ENCODE results near the gene ATP5PF. TPM values are rescaled to one million over a fixed set of nuclear protein-coding genes. Genes with fewer than 3 reads are reported as not detected.

ATP5PF gene
- total and polyA plus RNA-seq, 8 donors, result 4.3 to 471 (median 131) TPM

GRCh38 chr21:25760061-25760460 is 25.4 kb upstream of the ATP5PF start:
- Histone ChIP-seq H3K27ac (no peak overlapping the region), H3K9me3 (no peaks in the 10 kb centered on the region), H3K4me1 (peaks cover 0 to 6% (median 2%) of the 10 kb centered on the region in 4 donors), H3K36me3 (peaks cover 17 to 79% (median 71%) of the 10 kb centered on the region in 4 donors), H3K27me3 (no peaks in the 10 kb centered on the region), H3K4me3 (no peak overlapping the region)
- DNase-seq, result no peak
- TF ChIP-seq POLR2AphosphoS5 (IDR thresholded peaks at IDR 0.05), result no peak
- no peak for TF ChIP-seq POLR2A (IDR thresholded peaks at IDR 0.05)
- TF ChIP-seq EP300 (IDR thresholded peaks at IDR 0.05), result no peak
- no peak for TF ChIP-seq CTCF (IDR thresholded peaks at IDR 0.05)
- intact Hi-C loops (cut with DNase I; ENCODE audit: low total_unique reads), result no loop called here
- WGBS, 5 donors, result 93 to 97% (median 95%) methylated on average over 3 of the region's 3 CpGs

DNA sequence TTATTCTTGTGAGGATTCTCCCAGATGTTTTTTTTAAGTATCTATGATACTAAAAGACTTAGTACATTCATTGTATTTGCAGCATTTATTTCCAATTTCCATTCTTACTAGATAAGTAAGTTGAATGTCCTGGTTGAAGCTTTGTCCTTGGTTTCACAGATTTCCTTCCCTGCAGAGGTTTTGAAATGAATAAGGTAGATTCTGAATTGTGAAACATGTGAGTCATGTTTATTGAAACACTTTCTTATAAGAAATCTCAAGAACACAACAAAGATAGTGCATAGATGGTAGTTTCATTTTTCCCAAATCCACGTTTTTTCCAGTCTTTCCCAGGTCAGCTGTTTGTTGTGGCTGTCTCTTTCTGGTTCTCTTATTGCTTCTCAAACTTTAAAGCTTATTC is 24.9 kb upstream of the ATP5PF start:
- H3K4me3 ChIP-seq, result no peak overlapping the region
- no peak for TF ChIP-seq CTCF (IDR thresholded peaks at IDR 0.05)
- no peak for TF ChIP-seq EP300 (IDR thresholded peaks at IDR 0.05)
- TF ChIP-seq POLR2AphosphoS5 (IDR thresholded peaks at IDR 0.05), result no peak
- TF ChIP-seq POLR2A (IDR thresholded peaks at IDR 0.05), result no peak
- WGBS, 5 donors, result 54 to 84% (median 74%) methylated on average over 1 of the region's 1 CpG
- H3K9me3 ChIP-seq, result no peaks in the 10 kb centered on the region
- intact Hi-C loops (cut with DNase I; ENCODE audit: low total_unique reads), result no loop called here
- no peak overlapping the region for H3K27ac ChIP-seq
- no peak for DNase-seq
- H3K27me3 ChIP-seq, result no peaks in the 10 kb centered on the region
- peaks cover 20 to 79% (median 70%) of the 10 kb centered on the region in 4 donors for H3K36me3 ChIP-seq
- peaks cover 0 to 6% (median 2%) of the 10 kb centered on the region in 4 donors for H3K4me1 ChIP-seq

DNA sequence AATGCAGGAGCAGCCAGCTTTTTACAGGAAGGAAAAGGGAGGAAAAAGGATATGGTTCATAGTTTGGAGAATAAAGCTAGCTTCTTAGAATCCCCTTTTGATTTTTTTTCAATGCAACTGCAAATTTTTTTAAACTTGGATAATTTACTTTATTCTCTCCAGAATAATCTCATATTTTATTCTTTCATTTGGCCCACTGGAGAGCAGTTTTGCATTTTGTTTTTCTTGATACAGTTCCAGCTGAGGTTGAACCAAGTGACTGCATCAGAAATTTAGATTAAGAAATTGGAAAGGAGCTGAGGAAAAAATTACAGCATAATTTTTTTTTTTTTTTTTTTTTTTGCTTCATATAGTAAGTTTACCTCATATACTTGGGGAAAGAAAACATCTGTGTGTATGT is 22.8 kb upstream of the ATP5PF start:
- Histone ChIP-seq H3K4me3 (no peak overlapping the region), H3K9me3 (no peaks in the 10 kb centered on the region), H3K36me3 (peaks cover 14 to 78% (median 70%) of the 10 kb centered on the region in 4 donors), H3K4me1 (peaks cover 0 to 6% (median 2%) of the 10 kb centered on the region in 4 donors), H3K27ac (no peak overlapping the region), H3K27me3 (no peaks in the 10 kb centered on the region)
- TF ChIP-seq POLR2AphosphoS5 (IDR thresholded peaks at IDR 0.05) (no peak), CTCF (IDR thresholded peaks at IDR 0.05) (no peak), POLR2A (IDR thresholded peaks at IDR 0.05) (no peak), EP300 (IDR thresholded peaks at IDR 0.05) (no peak)
- DNase-seq, result peak in 1 of 2 donors; percentile 58
- intact Hi-C loops (cut with DNase I; ENCODE audit: low total_unique reads), result no loop called here

- Histone ChIP-seq H3K4me3 (no peak overlapping the region), H3K9me3 (no peaks in the 10 kb centered on the region), H3K4me1 (peaks cover 0 to 6% (median 2%) of the 10 kb centered on the region in 4 donors), H3K27ac (peak overlapping the region in 1 of 5 donors; percentile 52), H3K36me3 (peaks cover 19 to 74% (median 67%) of the 10 kb centered on the region in 4 donors), H3K27me3 (no peaks in the 10 kb centered on the region)
- intact Hi-C loops (cut with DNase I; ENCODE audit: low total_unique reads), result no loop called here
- no peak for DNase-seq
- TF ChIP-seq EP300 (IDR thresholded peaks at IDR 0.05) (no peak), POLR2AphosphoS5 (IDR thresholded peaks at IDR 0.05) (no peak), POLR2A (IDR thresholded peaks at IDR 0.05) (no peak), CTCF (IDR thresholded peaks at IDR 0.05) (no peak)
- WGBS, 5 donors, result 73 to 84% (median 76%) methylated on average over 6 of the region's 6 CpGs
Measured at GRCh38 chr21:25756190-25756932, 21.7 kb upstream of the ATP5PF start.

All from stomach (tissue), 9 donors.